DND-41 (cell line): ENCODE measurements around the gene KCNK17.

Experiments used
- EZH2 ChIP-seq: IDR thresholded peaks from 3 replicates; pipeline ENCODE4 v1.6.1; 2012; ENCODE audit warnings: borderline replicate concordance, low read depth, mild to moderate bottlenecking, moderate library complexity, low read length, inconsistent platforms; ENCODE audit not compliant: severe bottlenecking
- TF ChIP-seq, protein P1 (sequence below): IDR thresholded peaks from 2 replicates; pipeline ENCODE4 v1.5.1; 2012; ENCODE audit warnings: borderline replicate concordance, low read length, moderate library complexity, mild to moderate bottlenecking; ENCODE audit not compliant: poor library complexity, severe bottlenecking; ENCODE audit errors: extremely low read depth

DNA sequence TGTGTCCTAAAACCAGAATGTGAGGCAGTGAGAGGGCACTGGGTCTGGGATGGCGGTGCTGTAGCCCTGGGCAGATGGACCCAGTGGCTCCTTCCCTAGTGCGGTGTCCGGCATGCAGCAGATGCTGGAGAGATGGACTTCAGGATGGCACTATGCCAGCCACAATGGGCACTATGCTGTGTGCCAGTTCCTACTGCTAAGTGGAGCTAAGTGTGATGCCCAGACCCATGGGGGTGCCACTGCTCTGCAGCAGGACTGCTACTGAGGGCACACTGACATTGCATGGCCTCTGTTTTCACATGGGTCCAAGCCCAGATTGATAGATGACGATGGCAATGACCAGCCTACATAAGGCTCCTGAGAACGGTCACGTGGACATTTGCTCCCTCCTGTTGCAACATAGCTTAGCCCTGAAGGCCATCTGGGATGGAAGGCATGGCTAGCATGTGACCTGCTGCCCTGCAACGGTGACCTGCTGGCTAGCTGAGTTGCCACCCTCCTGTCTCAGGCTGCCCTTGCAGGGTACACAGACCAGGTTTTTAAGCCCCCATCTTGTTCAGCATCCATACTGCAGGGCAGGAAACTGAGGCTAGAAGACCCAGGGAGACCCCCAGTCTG lies 39.6 kb upstream of the KCNK17 start:
- TF ChIP-seq, protein P1, sequence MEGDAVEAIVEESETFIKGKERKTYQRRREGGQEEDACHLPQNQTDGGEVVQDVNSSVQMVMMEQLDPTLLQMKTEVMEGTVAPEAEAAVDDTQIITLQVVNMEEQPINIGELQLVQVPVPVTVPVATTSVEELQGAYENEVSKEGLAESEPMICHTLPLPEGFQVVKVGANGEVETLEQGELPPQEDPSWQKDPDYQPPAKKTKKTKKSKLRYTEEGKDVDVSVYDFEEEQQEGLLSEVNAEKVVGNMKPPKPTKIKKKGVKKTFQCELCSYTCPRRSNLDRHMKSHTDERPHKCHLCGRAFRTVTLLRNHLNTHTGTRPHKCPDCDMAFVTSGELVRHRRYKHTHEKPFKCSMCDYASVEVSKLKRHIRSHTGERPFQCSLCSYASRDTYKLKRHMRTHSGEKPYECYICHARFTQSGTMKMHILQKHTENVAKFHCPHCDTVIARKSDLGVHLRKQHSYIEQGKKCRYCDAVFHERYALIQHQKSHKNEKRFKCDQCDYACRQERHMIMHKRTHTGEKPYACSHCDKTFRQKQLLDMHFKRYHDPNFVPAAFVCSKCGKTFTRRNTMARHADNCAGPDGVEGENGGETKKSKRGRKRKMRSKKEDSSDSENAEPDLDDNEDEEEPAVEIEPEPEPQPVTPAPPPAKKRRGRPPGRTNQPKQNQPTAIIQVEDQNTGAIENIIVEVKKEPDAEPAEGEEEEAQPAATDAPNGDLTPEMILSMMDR = no peak
- TF ChIP-seq EZH2 = no peak
